Measurements from ENCODE around the gene CINP. TPM values are rescaled to one million over a fixed set of nuclear protein-coding genes. Genes with fewer than 3 reads are reported as not detected.

Gene CINP
- total RNA-seq, 1 experiment from 2014 or later: 54.6 TPM

DNA sequence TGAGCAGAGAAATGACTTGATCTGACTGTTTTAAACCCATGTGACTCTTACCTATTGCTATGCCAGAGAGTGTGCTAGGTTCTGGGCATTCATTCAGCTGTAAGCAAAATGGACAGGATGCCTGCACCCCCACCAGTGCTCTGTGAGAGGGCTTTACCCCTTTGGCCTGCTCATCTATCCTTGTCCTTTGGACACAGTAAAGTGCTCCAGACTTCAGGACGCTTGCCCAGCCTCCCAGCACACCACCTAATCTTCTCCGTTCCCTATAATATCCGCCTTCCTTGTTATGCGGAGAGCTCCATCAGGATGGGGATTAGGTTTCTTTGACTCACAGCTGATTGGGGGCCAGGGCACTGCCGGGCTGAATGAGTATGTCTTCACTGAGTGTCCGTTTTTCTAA lies 47.6 kb downstream of the CINP start:
- H3K27ac ChIP-seq: no peak overlapping the region
- H3K9me3 ChIP-seq (ENCODE audit: insufficient read depth, low read depth): no peaks in the 10 kb centered on the region
- no peak overlapping the region for H3K4me2 ChIP-seq
- CTCF ChIA-PET: interaction anchor here (1.3 kb wide), 1 partner anchor 219 kb away, joined by 4 read pairs; no protein-coding TSS in a partner anchor
- no peaks in the 10 kb centered on the region for H4K20me1 ChIP-seq (ENCODE audit: insufficient read depth)
- H3K36me3 ChIP-seq (ENCODE audit: low read depth): no peaks in the 10 kb centered on the region
- intact Hi-C loops (cut with micrococcal nuclease; ENCODE audit: unreplicated experiment): loop anchor here (5.0 to 10.0 kb wide), 2 partner anchors 192 to 610 kb away; partner anchors contain the start of gene ANKRD9
- no peak overlapping the region for H2AFZ ChIP-seq
- H3K9me2 ChIP-seq (ENCODE audit: insufficient read depth): no peaks in the 10 kb centered on the region
- TF ChIP-seq, protein P1, sequence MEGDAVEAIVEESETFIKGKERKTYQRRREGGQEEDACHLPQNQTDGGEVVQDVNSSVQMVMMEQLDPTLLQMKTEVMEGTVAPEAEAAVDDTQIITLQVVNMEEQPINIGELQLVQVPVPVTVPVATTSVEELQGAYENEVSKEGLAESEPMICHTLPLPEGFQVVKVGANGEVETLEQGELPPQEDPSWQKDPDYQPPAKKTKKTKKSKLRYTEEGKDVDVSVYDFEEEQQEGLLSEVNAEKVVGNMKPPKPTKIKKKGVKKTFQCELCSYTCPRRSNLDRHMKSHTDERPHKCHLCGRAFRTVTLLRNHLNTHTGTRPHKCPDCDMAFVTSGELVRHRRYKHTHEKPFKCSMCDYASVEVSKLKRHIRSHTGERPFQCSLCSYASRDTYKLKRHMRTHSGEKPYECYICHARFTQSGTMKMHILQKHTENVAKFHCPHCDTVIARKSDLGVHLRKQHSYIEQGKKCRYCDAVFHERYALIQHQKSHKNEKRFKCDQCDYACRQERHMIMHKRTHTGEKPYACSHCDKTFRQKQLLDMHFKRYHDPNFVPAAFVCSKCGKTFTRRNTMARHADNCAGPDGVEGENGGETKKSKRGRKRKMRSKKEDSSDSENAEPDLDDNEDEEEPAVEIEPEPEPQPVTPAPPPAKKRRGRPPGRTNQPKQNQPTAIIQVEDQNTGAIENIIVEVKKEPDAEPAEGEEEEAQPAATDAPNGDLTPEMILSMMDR (conservative IDR thresholded peaks at IDR 0.05): no peak
- TF ChIP-seq EZH2 (IDR thresholded peaks at IDR 0.05; ENCODE audit: low read depth): no peak
- DNase-seq: no peak
- H3K4me1 ChIP-seq (replicated peaks; ENCODE audit: insufficient read depth): peaks cover 31% of the 10 kb centered on the region
- H3F3A ChIP-seq (ENCODE audit: insufficient read depth, low read depth): peaks cover 29% of the 10 kb centered on the region
- H3K4me3 ChIP-seq: no peak overlapping the region
- no peaks in the 10 kb centered on the region for H3K27me3 ChIP-seq (ENCODE audit: insufficient read depth, low read depth)
- H3K79me2 ChIP-seq (ENCODE audit: low read depth): peaks cover 12% of the 10 kb centered on the region
- BruUV-seq (replicated peaks): no TSS peak
- POLR2A ChIA-PET (ENCODE audit: unreplicated experiment): no interaction called here

DNA sequence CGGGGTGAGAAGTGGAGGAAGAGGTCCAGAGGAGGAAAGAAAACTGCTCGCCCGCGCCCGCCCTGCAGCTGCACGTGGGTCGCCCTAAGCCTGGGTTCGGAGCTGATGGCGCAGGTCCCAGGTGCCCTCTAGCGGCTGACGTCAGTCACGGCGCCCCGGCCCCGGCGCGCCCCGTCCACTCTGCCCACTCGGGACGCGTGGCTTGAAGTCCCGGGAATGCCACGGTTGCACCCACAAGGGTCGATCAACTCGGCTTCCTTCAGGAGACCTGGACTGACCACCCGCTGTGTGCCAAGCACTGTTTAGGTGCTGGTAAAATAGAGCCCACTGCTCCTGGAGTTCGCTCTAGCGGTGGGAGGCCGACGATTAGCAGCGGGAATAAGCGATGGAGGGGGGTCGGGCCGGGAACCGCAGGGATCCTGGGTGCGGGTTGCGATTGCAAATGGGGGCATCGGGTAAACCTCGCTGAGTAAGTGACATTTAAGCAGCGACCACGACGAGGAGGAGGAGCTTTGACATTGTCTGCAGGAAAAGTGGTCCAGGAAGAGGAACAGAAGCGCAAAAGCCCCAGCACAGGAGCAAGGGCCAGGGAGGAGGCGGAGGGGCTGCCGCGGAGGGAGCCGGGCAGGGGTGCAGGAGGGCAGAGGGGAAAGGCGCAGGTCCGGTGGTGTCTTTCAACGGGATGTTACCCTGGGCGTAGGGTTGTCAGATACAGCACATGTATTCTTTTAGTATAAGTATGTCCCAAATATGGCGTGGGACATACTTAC lies 48.3 kb downstream of the CINP start:
- POLR2A ChIA-PET (ENCODE audit: unreplicated experiment): interaction anchor here (0.5 to 1.1 kb wide), 3 partner anchors 9 to 285 kb away, joined by 4 to 9 read pairs (median 6); partner anchors contain the start of gene MOK
- Histone ChIP-seq H3K4me1 (replicated peaks; ENCODE audit: insufficient read depth) (peaks cover 31% of the 10 kb centered on the region), H3K4me3 (peak overlapping the region; percentile 60), H2AFZ (peak overlapping the region; percentile 74), H3K27ac (no peak overlapping the region), H3K36me3 (ENCODE audit: low read depth) (no peaks in the 10 kb centered on the region), H3K27me3 (ENCODE audit: insufficient read depth, low read depth) (no peaks in the 10 kb centered on the region), H3K79me2 (ENCODE audit: low read depth) (peaks cover 9% of the 10 kb centered on the region; the same call in 1 of the 2 replicates), H3K9me3 (ENCODE audit: insufficient read depth, low read depth) (no peaks in the 10 kb centered on the region), H3K9me2 (ENCODE audit: insufficient read depth) (no peaks in the 10 kb centered on the region), H4K20me1 (ENCODE audit: insufficient read depth) (no peaks in the 10 kb centered on the region), H3K4me2 (peak overlapping the region; percentile 96), H3F3A (ENCODE audit: insufficient read depth, low read depth) (peaks cover 28% of the 10 kb centered on the region)
- TF ChIP-seq, protein P1 (conservative IDR thresholded peaks at IDR 0.05): peak; percentile 99
- no peak for TF ChIP-seq EZH2 (IDR thresholded peaks at IDR 0.05; ENCODE audit: low read depth)
- intact Hi-C loops (cut with micrococcal nuclease; ENCODE audit: unreplicated experiment): loop anchor here (1.0 to 10.0 kb wide), 4 partner anchors 79 to 610 kb away; partner anchors contain the start of gene ANKRD9
- CTCF ChIA-PET: interaction anchor here (0.9 kb wide), 1 partner anchor 9 kb away, joined by 11 read pairs; the partner anchor contains the start of gene MOK
- no TSS peak for BruUV-seq (replicated peaks)
- peak; percentile 51 to 65 for DNase-seq

DNA sequence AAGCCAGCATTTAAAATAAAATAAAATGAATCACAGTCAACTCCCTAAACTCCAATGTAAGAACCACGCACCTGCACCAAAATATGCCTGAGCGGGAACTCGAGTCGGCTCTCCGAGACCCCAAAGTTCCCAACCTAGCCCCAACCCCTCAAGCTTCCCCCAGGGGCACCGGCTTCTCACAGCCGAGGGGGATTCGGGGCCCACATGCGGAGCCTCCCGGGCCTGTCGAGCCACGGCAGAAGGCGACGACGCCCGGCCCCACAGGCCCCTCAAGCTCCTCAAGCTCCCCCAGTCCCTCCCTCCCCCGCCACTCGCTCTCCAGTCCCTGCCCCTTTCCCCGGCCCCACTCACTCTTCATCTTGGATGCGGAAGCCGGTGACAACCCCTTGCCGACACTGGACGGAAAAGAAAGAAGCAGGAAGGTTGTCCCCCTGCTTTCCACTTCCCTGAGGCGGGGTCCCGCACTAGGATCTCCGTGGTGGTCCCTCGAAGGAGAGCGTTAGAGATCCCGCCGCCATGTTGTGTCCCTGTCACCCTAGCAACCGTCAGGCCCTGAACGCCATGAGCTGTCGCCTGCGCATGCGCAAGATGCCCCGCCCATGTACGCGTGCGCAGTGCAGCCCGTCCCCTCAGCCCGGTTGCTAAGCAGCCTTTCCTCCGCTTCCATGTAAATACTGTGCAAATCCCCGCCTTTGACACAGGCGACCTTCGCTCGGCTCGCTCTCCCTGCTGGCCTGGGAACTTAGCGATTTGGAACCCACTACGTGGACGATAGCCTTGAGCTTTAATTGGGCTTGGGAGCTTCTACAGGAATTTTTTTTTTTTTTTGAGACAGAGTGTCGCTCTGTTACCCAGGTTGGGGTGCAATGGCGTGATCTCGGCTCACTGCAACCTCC lies 57.8 kb downstream of the CINP start, which contains the start of gene MOK:
Gene MOK (minus strand): TSS at position 554 of the 896 bp plus-strand sequence. CDS start 196 bp downstream, at position 358.
- ChIA-PET POLR2A (ENCODE audit: unreplicated experiment) (interaction anchor here (0.5 to 0.8 kb wide), 7 partner anchors 9 to 289 kb away, joined by 3 to 8 read pairs (median 5); no protein-coding TSS in a partner anchor), CTCF (interaction anchor here (0.6 to 0.9 kb wide), 2 partner anchors 9 to 165 kb away, joined by 3 to 11 read pairs; partner anchors contain the start of gene WDR20)
- Histone ChIP-seq H3K79me2 (ENCODE audit: low read depth) (peaks cover 43% of the 10 kb centered on the region), H3K36me3 (ENCODE audit: low read depth) (no peaks in the 10 kb centered on the region), H4K20me1 (ENCODE audit: insufficient read depth) (no peaks in the 10 kb centered on the region), H3F3A (ENCODE audit: insufficient read depth, low read depth) (peaks cover 6% of the 10 kb centered on the region; the same call in 1 of the 2 replicates), H3K4me2 (peak within 1 kb of the TSS; percentile 83), H3K9me3 (ENCODE audit: insufficient read depth, low read depth) (no peaks in the 10 kb centered on the region), H3K27me3 (ENCODE audit: insufficient read depth, low read depth) (no peaks in the 10 kb centered on the region), H3K27ac (peak within 1 kb of the TSS; percentile 20; the same call in 1 of the 2 replicates), H3K9me2 (ENCODE audit: insufficient read depth) (no peaks in the 10 kb centered on the region), H3K4me3 (peak within 1 kb of the TSS; percentile 83), H2AFZ (peak within 1 kb of the TSS; percentile 86), H3K4me1 (replicated peaks; ENCODE audit: insufficient read depth) (peaks cover 11% of the 10 kb centered on the region)
- no TSS peak for BruUV-seq (replicated peaks)
- TF ChIP-seq, protein P1 (conservative IDR thresholded peaks at IDR 0.05): no peak
- no peak for TF ChIP-seq EZH2 (IDR thresholded peaks at IDR 0.05; ENCODE audit: low read depth)
- peak; percentile 94 to 96 for DNase-seq
- intact Hi-C loops (cut with micrococcal nuclease; ENCODE audit: unreplicated experiment): no loop called here

Measured in PC-9 (cell line).